CD14-positive monocyte (primary cell): ENCODE measurements around the gene CTDSPL. TPM values are rescaled to one million over a fixed set of nuclear protein-coding genes. Genes with fewer than 3 reads are reported as not detected.

ENCODE experiments used
- DNase-seq, 3 donors: peaks; one replicate each; pipeline ENCODE4 v3.0.0-alpha.2; 2011 to 2022
- H2AFZ ChIP-seq: 2 replicates; pipeline ENCODE4 v1.6.0; 2012; ENCODE audit warnings: mild to moderate bottlenecking, low read depth, low read length, inconsistent platforms; ENCODE audit not compliant: insufficient read depth, poor library complexity, severe bottlenecking
- H3K27ac ChIP-seq, 2 donors: 1 replicate in 1 of 2; 2 replicates in 1 of 2; pipeline ENCODE4 v1.5.1; 2012 to 2013; ENCODE audit warnings: low read length in 2 of 2, control low read depth in 1 of 2, inconsistent platforms in 1 of 2, low read depth in 1 of 2, mild to moderate bottlenecking in 1 of 2
- H3K27me3 ChIP-seq, 2 donors: one replicate each; pipeline versions ENCODE4 v1.6.0 to v1.6.1; 2011 to 2013; ENCODE audit warnings: low read length in 2 of 2; ENCODE audit not compliant: control insufficient read depth in 2 of 2, insufficient read depth in 2 of 2
- H3K36me3 ChIP-seq, 2 donors: replicated peaks in 1 of 2; 1 replicate in 1 of 2; 2 replicates in 1 of 2; pipeline versions ENCODE4 v1.5.1 to v1.6.1; 2012 to 2013; ENCODE audit warnings: low read length in 2 of 2, control low read depth in 1 of 2, inconsistent platforms in 1 of 2, mild to moderate bottlenecking in 1 of 2; ENCODE audit not compliant: insufficient read depth in 2 of 2, control insufficient read depth in 1 of 2
- H3K4me1 ChIP-seq, 2 donors: 1 replicate in 1 of 2; 2 replicates in 1 of 2; pipeline versions ENCODE4 v1.5.1 to v1.6.1; 2012 to 2013; ENCODE audit warnings: low read length in 2 of 2, control low read depth in 1 of 2, inconsistent platforms in 1 of 2, mild to moderate bottlenecking in 1 of 2, moderate library complexity in 1 of 2; ENCODE audit not compliant: insufficient read depth in 2 of 2, control insufficient read depth in 1 of 2
- H3K4me2 ChIP-seq: replicated peaks from 2 replicates; pipeline ENCODE3; 2012; ENCODE audit warnings: low read length, moderate library complexity, mild to moderate bottlenecking; ENCODE audit not compliant: poor library complexity, severe bottlenecking; ENCODE audit errors: extremely low read depth
- H3K4me3 ChIP-seq, 3 experiments: fragments of 200-600 bp in 1 of 3; sonication (generic) in 1 of 3; replicated peaks in 1 of 3; 1 replicate in 2 of 3; 2 replicates in 1 of 3; pipeline ENCODE4 v1.5.1; 2011 to 2013; ENCODE audit warnings: low read length in 3 of 3, mild to moderate bottlenecking in 3 of 3, control low read depth in 2 of 3, low read depth in 2 of 3, inconsistent platforms in 1 of 3, moderate library complexity in 1 of 3
- H3K79me2 ChIP-seq: 2 replicates; pipeline ENCODE4 v1.6.0; 2012; ENCODE audit warnings: mild to moderate bottlenecking, control low read depth, inconsistent platforms, low read length, moderate library complexity; ENCODE audit not compliant: insufficient read depth
- H3K9ac ChIP-seq: 2 replicates; pipeline ENCODE4 v1.6.0; 2017; ENCODE audit warnings: low read length, mild to moderate bottlenecking; ENCODE audit not compliant: insufficient read depth, poor library complexity, severe bottlenecking
- H3K9me3 ChIP-seq, 2 donors: replicated peaks in 1 of 2; 1 replicate in 1 of 2; 2 replicates in 1 of 2; pipeline versions ENCODE4 v1.5.1 to v1.6.1; 2012 to 2013; ENCODE audit warnings: low read length in 2 of 2, control low read depth in 1 of 2; ENCODE audit not compliant: control insufficient read depth in 1 of 2, insufficient read depth in 1 of 2
- H4K20me1 ChIP-seq: 2 replicates; pipeline ENCODE4 v1.6.0; 2012; ENCODE audit warnings: mild to moderate bottlenecking, low read length, control low read depth, moderate library complexity; ENCODE audit not compliant: insufficient read depth
- H3K27ac Mint-ChIP-seq, 7 donors: one replicate each; pipeline ENCODE4 v1.8.0; 2020; ENCODE audit warnings: mild to moderate bottlenecking in 7 of 7, mixed read lengths in 7 of 7, moderate library complexity in 6 of 7, inconsistent platforms in 2 of 7
- H3K27me3 Mint-ChIP-seq, 3 donors: one replicate each; pipeline ENCODE4 v1.8.0; 2021 to 2022; ENCODE audit warnings: low read depth in 3 of 3, mild to moderate bottlenecking in 3 of 3, mixed read lengths in 3 of 3, moderate library complexity in 3 of 3, inconsistent platforms in 1 of 3
- H3K36me3 Mint-ChIP-seq, 2 donors: one replicate each; pipeline ENCODE4 v1.8.0; 2020; ENCODE audit warnings: mixed read lengths in 2 of 2, inconsistent platforms in 1 of 2, mild to moderate bottlenecking in 1 of 2
- H3K4me1 Mint-ChIP-seq: one replicate; pipeline ENCODE4 v1.8.0; 2020; ENCODE audit warnings: mild to moderate bottlenecking, mixed read lengths
- H3K4me3 Mint-ChIP-seq, 2 donors: one replicate each; pipeline ENCODE4 v1.8.0; 2020; ENCODE audit warnings: mild to moderate bottlenecking in 2 of 2, mixed read lengths in 2 of 2, moderate library complexity in 1 of 2
- H3K9me3 Mint-ChIP-seq, 7 donors: one replicate each; pipeline ENCODE4 v1.8.0; 2020 to 2022; ENCODE audit warnings: mixed read lengths in 7 of 7, mild to moderate bottlenecking in 6 of 7, moderate library complexity in 6 of 7, inconsistent platforms in 2 of 7
- WGBS: methylation state at CpG from one replicate; pipeline ENCODE4 v1.1.5; 2013; ENCODE audit warnings: missing lambda C conversion rate; ENCODE audit not compliant: insufficient coverage; 5-methylcytosine and 5-hydroxymethylcytosine counted together
- intact Hi-C, 2 donors: fragments of 100-400 bp; cut with micrococcal nuclease; formaldehyde crosslinking; loops; one replicate each; pipeline versions ENCODE4 v1.15.0 to v1.15.1; 2023
- polyA plus RNA-seq, 3 donors: library from polyadenylated mRNA; depleted of rRNA in 1 of 3; unstranded in 2 of 3; stranded (reverse) in 1 of 3; fragments of 300-500 nt in 2 of 3; fragments of >200 nt in 1 of 3; fragmentation: Illumina TruSeq in 2 of 3; gene quantifications; 1 replicate in 2 of 3; 2 replicates in 1 of 3; pipeline ENCODE4 v1.2.3, GENCODE V29; 2012 to 2021
- TF ChIP-seq, protein P1 (sequence below): fragments of 200-600 bp; IDR thresholded peaks from one replicate; pipeline ENCODE4 v1.8.0; 2022; ENCODE audit warnings: antibody characterized with exemption, mild to moderate bottlenecking

The CTDSPL gene
- polyA plus RNA-seq, 3 donors, result 0.15 to 0.69 (median 0.33) TPM

DNA sequence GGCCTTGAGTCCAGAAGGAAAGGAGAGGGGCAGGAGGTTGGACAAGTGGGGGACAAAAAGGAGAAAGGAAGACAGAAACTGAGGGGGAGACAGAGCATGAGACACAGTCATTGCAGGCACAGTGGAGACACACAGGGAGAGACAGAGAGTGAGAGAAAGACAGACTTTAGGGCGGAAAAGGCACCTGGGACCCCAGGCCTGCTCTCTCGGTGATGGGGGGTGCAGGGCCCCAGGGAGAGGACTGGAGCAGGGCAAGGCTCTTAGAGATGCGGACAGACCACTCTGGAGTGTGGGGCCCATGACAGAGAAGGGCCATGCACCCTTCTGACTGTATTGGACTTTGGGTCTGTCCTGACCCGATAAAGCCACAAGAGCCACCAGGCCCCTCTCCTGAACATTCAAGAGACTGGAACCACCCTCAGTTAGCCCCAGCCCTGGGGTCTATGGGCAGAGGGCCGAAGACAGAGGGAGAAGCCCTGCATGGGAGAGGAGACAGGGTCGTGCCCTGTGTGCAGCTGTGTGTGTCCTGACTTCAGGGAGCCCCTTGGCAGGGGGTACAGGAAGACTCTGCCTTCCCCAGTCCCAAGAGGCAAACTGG, 155.3 kb downstream of the CTDSPL start:
- Histone ChIP-seq H3K9me3 (peaks cover 0 to 5% of the 10 kb centered on the region in 2 donors), H3K4me1 (peaks cover 12 to 16% of the 10 kb centered on the region in 2 donors), H3K79me2 (no peaks in the 10 kb centered on the region), H4K20me1 (no peaks in the 10 kb centered on the region), H3K4me3 (no peak overlapping the region), H3K4me2 (no peak overlapping the region), H2AFZ (no peak overlapping the region), H3K27ac (no peak overlapping the region), H3K36me3 (peaks cover 10 to 17% of the 10 kb centered on the region in 2 donors), H3K27me3 (no peaks in the 10 kb centered on the region), H3K9ac (no peak overlapping the region)
- intact Hi-C loops, result no loop called here
- Mint-ChIP-seq H3K4me1 (peaks cover 19% of the 10 kb centered on the region), H3K9me3 (peaks cover 6 to 9% (median 8%) of the 10 kb centered on the region in 7 donors), H3K27ac (peak overlapping the region in 1 of 7 donors; percentile 1), H3K36me3 (peaks cover 30 to 40% of the 10 kb centered on the region in 2 donors), H3K4me3 (no peak overlapping the region), H3K27me3 (peaks cover 0 to 3% (median 2%) of the 10 kb centered on the region in 3 donors)
- WGBS, result 100% methylated on average over 2 of the region's 6 CpGs
- DNase-seq, result no peak
- TF ChIP-seq, protein P1, sequence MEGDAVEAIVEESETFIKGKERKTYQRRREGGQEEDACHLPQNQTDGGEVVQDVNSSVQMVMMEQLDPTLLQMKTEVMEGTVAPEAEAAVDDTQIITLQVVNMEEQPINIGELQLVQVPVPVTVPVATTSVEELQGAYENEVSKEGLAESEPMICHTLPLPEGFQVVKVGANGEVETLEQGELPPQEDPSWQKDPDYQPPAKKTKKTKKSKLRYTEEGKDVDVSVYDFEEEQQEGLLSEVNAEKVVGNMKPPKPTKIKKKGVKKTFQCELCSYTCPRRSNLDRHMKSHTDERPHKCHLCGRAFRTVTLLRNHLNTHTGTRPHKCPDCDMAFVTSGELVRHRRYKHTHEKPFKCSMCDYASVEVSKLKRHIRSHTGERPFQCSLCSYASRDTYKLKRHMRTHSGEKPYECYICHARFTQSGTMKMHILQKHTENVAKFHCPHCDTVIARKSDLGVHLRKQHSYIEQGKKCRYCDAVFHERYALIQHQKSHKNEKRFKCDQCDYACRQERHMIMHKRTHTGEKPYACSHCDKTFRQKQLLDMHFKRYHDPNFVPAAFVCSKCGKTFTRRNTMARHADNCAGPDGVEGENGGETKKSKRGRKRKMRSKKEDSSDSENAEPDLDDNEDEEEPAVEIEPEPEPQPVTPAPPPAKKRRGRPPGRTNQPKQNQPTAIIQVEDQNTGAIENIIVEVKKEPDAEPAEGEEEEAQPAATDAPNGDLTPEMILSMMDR, result no peak

DNA sequence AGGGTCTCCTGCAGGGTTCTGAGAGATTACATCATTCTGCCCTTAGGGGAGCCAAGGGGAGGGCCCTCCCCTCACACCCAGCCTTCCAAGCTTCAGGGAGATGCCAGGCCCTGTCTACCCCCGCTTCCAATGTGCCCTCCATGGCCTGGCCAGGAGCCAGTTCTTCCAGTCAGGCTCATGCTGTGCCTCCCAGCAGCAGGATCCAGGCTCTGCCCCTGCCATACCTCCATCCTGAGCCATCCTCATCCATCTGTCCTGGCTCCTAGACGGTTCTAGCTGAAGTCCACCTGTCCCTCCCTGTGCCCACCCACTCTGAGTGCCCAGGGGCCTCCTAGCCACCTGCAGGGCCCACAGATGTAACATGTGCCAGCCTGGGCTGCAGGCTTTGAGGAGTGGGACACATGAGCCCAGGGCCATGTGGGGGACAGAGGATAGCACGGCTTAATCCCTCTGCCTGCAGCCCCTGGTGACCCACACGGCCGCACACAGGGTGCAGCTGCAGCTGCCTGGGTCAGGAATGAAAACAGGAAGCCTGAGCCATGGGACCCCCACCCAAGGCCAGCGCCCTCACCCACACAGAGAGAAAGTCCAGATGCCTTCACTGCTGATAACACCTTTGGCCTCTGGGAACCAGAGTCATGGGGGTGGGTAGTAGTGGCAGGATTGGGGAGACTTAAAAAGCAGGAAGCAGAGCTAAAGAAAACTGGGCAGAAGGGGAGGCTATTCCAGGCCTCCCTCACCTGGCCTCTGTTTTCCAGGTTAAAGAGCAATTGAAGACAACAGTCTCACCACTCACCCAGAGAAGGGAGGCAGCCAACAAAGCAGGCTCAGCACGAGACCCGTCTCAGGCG, 156.0 kb downstream of the CTDSPL start:
- H3K4me1 ChIP-seq, result peaks cover 12 to 16% of the 10 kb centered on the region in 2 donors
- TF ChIP-seq, protein P1, result no peak
- peaks cover 19% of the 10 kb centered on the region for H3K4me1 Mint-ChIP-seq
- H3K36me3 ChIP-seq, result peaks cover 10 to 17% of the 10 kb centered on the region in 2 donors
- peaks cover 30 to 40% of the 10 kb centered on the region in 2 donors for H3K36me3 Mint-ChIP-seq
- no peak overlapping the region for H3K27ac Mint-ChIP-seq
- 86% methylated on average over 7 of the region's 9 CpGs for WGBS
- no peaks in the 10 kb centered on the region for H4K20me1 ChIP-seq
- no peak overlapping the region for H2AFZ ChIP-seq
- intact Hi-C loops, result no loop called here
- no peaks in the 10 kb centered on the region for H3K27me3 ChIP-seq
- H3K4me2 ChIP-seq, result no peak overlapping the region
- no peak overlapping the region for H3K27ac ChIP-seq
- H3K9ac ChIP-seq, result no peak overlapping the region
- peaks cover 0 to 5% of the 10 kb centered on the region in 2 donors for H3K9me3 ChIP-seq
- DNase-seq, result no peak
- peaks cover 6 to 9% (median 8%) of the 10 kb centered on the region in 7 donors for H3K9me3 Mint-ChIP-seq
- H3K4me3 ChIP-seq, result no peak overlapping the region
- H3K79me2 ChIP-seq, result no peaks in the 10 kb centered on the region
- H3K27me3 Mint-ChIP-seq, result peaks cover 0 to 3% (median 2%) of the 10 kb centered on the region in 3 donors
- no peak overlapping the region for H3K4me3 Mint-ChIP-seq
